Smooth muscle cell of the brain vasculature (primary cell): ENCODE data around the gene CLDN2.

Experiments used
- DNase-seq: peaks from one replicate; pipeline ENCODE4 v3.0.0-alpha.2; 2012; ENCODE audit warnings: low read depth, low spot score

The CLDN2 gene

DNA sequence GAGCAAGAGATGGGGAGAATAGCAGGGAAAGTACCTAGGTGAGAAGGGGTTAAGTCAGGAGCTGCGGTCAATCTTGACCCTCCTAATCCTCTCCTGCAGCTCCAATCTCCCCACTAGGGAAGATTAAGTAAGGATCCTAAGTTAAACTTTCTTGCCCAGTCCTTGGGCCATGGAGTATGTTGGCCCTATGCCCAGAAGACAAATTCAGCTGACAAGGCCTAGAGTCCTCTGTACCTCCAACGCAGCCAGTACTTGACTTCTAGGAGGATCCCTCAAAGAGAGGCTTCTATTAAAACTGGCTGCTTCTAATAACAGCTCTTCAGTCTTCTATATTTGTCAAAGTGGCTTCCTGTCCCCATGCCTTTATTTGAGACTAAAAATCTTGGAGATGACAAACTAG is 1.4 kb downstream of the CLDN2 start:
- DNase-seq: no peak

DNA sequence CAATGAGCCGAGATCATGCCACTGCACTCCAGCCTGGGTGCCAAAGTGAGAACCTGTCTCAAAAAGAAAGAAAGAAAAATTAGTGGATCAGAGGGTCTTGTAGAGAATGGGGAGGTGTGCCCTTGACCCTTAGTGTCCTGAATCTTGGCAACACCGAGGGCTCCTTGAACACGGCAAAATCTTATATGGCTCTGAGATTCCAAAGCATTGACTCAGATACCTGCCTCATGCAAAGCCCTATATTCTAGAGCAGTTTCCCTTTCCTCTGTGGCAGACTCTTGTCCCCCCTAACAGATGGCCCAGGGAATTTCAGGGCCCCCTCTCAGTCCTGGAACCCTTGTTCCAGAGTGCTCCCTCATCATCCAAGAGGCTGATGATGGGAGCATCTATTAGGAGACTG is 6.8 kb downstream of the CLDN2 start:
- DNase-seq: no peak

DNA sequence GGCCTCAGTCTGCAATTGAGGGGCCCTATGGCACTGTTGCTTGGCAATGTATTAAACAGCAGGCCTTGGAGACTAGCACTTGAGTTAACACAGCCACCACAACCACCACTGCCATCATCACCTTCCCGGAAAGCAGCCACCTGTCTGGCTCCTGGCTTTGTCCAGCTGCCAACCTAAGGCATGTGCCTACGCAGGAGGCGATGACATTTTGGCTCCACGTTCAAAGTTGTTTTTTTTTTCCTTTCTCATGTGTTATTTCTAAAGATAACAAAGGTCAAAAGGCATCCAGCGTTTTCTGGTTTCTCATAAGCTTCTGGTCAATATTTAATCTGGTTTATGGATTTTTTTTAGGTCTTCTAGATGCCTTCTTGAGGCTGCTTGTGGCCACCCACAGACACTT is 7.5 kb downstream of the CLDN2 start:
- DNase-seq: no peak

DNA sequence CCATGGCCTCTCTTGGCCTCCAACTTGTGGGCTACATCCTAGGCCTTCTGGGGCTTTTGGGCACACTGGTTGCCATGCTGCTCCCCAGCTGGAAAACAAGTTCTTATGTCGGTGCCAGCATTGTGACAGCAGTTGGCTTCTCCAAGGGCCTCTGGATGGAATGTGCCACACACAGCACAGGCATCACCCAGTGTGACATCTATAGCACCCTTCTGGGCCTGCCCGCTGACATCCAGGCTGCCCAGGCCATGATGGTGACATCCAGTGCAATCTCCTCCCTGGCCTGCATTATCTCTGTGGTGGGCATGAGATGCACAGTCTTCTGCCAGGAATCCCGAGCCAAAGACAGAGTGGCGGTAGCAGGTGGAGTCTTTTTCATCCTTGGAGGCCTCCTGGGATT is 8.0 kb downstream of the CLDN2 start:
- no peak for DNase-seq

DNA sequence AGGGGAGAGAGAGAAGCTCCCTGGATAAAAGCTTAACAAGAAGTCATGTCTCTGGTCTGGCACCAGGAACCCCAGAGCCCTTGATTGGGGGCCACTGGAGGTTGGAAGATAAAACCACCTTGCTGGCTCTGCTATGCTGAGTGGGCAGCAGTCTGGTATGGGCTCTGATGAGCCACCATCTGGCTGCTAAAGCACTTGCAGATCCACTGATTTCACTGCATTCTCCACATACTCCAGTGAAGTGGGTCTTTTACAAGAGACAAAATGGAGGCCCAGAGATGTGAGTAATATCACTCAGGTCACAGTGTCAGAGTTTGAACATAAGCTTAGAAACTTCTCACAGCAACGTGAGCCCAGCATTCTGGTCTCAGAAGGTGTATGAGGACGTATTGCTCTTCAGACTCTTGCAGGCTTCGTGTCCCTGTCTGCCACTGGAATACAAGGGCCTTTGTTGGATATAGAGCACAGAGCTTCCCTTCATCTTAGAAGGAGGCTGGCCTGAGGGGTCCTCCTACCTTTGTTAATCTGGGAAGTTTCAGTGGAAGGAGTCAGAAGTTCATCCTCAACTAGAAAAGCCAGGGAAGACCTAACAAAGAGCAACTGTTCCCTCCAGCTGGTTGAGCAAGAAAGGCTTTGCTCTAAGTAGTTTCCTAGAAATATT is 11.8 kb downstream of the CLDN2 start:
- no peak for DNase-seq

DNA sequence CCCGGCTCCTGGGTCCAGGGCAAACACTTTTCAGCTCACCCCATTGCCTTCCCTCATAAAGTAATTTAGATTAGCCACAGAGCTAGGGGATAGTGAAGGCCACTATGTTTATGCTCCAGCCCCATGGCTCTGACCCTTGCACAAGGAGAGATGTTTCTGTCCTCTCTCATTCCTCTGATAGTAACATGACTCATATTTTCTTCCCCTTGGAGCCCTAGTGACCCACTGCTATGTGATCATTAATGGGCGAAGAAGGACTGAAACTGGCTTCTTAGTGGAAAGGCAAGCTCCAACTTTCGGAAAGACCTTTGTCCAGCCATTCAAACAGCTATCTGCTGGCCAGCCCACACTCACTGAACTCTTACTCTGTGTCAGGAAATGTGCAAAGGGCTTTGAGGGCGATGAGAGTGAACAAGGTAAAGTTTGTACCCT is 12.3 kb downstream of the CLDN2 start:
- no peak for DNase-seq

DNA sequence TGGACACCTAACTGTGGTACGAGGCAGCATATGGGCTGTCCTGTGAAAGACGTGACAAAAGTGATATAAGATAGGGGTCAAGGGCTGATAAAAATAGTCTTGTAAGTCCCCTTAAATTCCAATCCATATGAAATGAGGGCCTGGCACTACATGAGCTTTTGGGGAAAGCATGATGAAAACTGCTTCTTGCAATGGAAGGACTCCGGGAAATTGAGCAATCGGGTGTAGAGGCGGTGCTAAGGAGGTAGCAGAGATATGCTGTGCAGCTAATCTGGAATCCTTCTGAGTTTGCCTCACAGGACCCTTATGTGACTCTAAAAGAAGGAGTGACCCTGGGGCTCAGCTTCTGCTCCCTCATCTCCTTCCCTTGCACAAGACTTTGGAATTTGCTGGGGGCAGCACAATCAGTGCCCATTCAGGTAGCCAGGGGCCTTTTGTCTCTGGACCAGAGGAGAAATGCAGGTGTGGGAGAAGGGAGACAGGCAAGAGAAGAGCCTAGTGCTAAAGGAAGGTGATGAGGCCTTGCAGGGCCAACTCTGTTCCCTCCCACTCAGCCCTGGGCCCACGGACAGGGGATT is 12.8 kb downstream of the CLDN2 start:
- DNase-seq: no peak

DNA sequence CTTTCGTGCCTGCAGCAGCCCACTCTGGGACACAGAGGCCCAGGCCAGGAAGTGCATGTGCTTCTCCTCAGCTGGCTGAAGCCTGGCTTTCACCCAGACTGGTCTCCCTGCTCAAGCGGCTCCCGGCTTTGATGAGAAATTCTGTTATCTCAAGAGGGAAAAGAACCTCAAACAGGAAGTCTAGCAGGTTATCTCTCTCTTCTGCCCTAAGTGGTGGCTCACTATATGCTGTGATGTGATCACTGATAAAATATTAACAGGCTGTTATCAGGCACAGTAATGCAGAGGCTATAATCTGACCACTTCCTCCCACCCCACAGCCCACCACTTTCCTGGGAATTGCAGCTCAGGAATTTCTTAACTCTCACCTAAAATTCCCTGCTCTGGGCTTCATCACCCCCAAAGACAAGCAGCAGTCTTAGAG is 13.3 kb downstream of the CLDN2 start:
- no peak for DNase-seq

DNA sequence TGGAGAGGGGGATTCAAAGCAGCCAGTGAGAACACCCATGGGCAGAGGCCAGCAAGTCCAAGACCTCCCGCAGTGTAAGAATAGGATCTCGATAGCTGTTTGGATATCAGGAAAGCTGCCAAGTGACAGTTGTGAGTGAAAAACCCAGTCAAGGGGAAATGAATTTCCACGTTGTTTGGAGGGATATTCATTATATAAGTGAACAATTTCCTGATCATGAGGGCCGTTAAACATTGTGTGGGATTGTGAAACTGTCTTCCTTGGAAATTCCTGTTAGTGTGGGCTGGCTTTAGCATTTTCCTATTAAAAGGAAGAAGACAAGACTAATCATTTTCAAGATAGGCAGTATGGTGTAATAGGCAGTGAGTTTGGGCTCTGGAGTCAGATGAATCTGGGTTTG is 15.0 kb downstream of the CLDN2 start:
- DNase-seq: no peak

DNA sequence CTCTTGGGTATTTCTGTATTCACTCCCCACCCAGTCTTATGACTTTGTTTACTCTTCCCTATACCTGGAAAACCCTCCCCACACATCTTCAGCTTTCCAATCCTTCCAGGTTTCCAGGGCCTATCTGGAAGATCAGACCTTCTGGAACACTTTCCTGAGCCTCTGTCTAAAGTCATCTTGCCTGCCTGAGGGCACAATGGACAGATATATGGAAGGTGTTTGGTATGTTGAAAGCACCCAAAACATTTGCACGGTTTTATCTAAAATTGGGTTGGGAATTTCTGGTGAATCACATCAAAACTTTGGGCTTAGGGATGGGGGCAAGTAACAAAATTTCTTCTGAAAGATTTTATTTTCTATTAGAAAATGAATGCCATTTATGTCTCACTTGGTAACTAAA is 16.0 kb downstream of the CLDN2 start:
- DNase-seq: no peak

DNA sequence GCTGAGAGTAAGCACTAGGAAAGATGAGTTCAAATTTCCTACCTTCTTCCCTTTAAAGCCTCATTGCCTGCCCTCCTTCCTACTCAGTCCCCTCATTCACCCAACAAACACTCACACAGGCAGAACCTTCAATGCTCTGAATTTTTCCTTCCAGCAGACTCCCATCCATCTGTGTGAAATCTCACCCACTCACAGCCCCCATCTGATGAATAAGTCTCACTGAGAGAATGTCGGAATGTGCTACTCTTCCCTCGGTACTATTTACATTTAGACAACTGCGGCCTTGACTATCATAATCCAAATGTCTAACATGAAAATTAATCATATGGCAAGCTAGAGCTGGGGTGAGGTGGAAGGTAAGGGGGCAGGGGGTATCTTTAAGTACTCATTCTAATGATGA is 19.4 kb downstream of the CLDN2 start:
- no peak for DNase-seq

DNA sequence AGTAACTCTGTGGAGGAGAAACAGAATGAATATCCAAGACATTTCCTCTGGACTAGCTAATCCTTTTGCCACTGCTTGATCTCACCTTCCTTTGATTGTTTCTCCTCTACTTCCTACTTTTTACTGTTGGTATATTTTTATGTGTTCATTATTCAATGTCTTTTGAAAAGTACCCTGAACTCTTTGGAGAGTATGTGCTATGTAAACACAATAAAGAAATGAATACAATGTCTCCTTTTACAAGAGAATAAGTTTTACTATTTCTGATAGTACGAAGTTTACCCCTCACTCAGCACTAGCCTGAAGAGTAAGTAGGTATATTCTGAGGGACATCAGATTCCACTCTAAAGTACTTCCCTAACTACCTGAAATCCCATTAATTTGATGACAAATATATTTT is 19.9 kb downstream of the CLDN2 start:
- DNase-seq: no peak

DNA sequence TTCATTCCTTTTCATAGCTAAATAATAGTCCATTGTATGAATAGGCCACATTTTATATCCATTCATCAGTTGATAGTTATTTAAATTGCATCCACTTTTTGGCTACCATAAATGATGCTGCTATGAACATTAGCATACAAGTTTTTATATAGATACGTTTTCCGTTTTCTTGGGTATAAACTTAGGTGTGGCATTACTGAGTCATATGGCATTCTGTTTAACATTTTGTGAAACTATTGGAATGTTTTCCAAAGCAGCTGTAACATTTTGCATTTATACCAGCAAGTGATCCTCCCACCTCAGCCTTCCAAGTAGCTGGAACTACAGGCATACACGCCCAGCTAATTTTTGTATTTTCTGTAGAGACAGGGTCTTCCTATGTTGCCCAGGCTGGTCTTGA is 26.3 kb downstream of the CLDN2 start:
- DNase-seq: no peak

DNA sequence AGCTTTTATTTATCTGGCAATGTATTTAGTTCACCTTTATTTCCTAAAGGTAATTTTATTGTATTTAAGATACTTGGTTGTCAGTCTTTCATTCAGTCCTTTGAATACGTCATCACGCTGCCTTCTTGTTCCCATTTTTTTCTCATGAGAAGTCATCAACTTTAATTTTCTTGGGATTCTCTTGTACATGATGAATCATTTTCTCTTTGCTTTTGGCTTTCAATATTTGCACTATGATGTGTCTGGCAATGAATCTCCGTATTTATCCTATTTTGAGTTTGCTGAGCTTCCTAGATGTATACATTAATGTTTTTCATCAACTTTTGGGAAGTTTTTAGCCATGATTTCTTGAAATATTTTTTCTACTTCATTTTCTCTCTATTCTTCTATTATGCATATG is 28.4 kb downstream of the CLDN2 start:
- DNase-seq: no peak

DNA sequence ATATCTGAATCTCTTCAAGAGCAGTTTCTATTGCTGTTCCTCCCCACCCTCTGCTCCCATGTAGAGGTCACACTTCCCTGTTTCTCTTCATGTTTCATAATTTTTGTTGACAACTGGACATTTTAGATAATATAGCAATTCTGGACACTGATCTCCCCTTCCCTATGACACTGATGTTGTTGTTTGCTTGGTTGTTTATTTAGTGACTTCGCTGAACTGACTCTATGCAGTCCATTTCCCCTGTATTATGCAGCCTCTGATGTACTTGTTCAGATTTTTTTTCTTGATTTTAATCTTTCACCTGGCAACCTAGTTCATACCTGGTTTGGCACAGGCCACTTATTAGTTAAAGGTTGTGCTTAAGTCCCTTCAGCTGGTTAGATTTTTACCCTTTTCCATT is 29.2 kb downstream of the CLDN2 start:
- DNase-seq: no peak

DNA sequence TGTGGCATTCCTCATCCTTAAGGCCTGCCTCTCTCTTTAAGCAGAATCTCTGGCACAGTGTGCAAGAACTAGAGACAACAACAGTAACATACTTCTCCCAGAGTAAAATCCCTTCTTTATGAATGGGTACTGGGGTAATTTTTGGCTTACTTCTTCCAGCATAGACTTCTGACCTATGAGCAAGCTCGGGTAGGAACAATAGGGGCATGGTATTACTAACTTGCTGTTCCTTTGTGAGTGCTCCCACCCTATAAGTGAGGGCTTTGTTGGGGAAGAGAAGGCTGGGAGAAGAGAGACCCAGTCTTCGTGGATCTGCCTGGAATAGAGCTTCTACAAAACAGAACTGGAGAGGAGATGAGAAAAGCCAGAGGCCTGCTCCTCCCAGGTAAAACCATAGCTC is 30.2 kb downstream of the CLDN2 start:
- no peak for DNase-seq

DNA sequence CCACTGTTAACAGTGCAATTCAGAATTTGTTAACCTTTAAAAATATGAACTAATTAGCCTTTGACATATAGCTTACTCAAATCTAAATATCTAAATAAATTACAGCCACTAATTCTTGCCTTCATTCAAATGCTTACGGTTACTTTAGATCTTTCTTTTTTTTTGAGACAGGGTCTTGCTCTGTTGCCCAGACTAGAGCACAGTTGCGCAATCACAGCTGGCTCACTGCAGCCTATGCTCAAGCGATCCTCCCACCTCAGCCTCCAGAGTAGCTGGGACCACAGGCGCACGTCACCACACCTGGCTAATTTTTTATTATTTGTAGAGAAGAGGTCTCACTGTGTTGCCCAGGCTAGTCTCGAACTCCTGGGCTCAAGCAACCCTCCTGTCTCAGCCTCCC is 31.0 kb downstream of the CLDN2 start:
- no peak for DNase-seq

DNA sequence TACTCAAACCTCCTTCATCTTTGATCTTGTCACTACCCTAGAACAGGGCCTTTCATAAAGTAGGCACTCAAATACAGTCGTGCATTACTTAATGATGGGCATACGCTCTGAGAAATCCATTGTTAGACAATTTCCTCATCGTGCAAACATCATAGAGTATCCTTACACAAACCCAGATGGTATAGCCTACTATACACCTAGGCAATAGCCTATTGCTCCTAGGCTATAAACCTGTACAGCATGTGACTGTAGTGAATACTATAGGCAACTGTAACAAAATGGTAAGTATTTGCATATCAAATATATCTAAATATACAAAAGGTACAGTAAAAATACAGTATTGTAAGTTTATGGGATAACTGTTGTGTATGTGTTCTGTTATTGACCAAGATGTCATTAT is 31.9 kb downstream of the CLDN2 start:
- no peak for DNase-seq

DNA sequence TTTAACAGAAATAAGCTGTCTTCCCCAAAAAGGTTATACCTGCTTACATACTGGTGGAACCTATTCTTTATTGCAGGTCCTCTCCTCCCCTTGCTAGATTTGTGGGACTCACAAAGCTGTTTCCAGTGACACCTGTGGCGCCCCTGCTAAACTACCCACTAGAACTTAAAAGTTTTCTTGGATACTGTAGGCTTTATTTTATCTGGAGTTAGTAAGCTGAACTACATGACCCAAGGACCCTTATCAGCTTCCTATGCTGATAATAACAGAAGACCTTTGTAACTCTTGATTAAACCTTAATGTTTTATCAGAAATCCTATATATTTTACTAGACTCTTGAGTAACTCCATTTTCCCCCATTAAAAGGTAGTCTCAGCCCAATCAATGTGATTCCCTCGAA is 32.3 kb downstream of the CLDN2 start:
- DNase-seq: no peak

DNA sequence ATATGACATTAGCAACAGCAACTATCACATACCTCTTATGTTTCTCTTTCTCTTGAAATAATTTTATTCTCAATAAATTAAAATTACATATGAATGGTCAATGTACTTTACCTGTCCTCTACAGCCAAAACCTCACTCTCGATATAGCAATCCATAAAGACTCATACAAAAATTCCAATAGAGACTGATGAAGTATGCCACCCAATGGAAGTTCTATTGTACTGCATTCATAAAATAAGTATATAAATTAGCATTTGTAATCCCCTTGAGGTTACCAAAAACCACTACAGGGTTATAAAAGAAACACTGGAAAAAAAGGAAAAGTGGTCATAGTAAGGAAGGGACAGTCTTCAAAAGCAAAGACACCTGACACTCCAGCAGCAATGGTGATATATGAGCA is 32.8 kb downstream of the CLDN2 start:
- no peak for DNase-seq

DNA sequence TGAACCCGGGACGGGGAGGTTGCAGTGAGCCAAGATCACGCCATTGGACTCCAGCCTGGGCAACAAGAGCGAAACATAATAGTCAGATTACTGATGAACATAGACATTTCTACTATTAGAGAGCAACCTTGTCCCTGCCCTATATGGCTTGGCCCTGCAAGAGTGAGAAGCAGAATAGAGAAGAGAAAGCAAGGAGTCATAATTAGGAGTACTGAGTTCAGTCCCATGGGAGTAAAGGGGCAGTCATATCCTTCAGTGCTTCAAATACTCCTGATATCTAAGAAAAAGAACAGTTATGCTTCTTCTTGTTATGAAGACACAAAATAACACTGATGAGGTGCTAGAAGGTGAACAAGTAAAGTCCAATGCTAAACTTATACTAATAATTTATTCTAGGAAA is 33.8 kb downstream of the CLDN2 start:
- DNase-seq: no peak

DNA sequence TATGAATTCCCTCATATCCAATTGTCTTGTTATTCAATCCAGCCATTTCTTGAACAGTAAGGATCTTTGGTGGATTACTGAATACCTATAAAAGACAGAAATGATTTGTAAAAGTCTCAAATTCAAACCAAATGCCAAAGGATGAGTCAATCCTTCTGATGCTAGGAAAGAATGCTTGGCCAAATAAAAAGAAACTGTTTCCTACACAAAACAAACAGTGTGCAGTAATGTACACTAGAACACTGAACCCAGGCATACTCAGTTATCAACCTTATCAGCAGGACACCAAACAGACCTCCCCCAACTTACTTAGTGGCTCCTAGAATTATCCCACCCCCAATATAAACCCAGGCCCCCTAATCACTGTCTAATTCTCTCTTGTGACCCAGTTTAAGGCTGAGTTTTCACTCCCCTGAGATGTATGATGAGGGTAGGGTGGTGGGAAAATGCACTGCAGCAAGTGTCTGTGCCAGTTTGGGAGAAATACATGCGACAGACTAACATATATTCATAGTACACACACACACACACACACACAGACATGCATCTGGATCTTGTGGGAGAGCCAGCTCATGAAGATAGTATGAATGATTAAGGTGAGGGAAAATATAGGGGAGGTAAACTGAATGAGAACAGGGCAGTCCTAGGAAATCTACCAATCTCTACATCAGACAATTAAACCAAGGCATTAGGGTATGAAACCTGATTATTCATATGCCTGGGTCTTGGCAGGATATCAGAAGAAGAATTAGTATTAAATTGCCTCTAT is 35.0 kb downstream of the CLDN2 start:
- DNase-seq: peak; percentile 13

DNA sequence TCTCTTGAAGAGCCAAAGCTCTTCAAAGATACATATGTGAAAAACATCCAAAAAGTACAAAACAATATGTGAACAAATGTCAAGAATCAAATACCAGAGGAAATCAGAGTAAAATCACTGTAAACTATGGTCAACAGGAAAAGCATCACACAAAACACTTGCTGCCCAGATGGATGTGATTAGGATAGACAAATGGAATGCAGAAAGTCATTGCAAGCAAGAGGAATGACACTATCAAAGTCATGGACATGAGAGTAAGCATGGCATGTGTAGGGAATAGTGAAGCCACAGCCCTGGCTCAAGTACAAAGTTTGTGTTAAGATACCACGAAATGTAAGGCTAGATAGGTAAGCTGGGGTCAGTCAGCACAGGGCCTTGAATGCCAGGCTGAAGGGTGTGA is 37.7 kb downstream of the CLDN2 start:
- DNase-seq: no peak
